Embryonic facial prominence (tissue), 1 donor: ENCODE data around the gene STRN4.
"Not testable (repeated sequence)": the region's sequence is repeated elsewhere in the genome, so short reads cannot be mapped to it uniquely, and the experiment has no call there.

ENCODE experiments used
- DNase-seq: peaks from one replicate; pipeline ENCODE4 v3.0.0-alpha.2; 2016; ENCODE audit errors: extremely low spot score

The STRN4 gene

GRCh38 chr19:46746281-46747057, at the start of gene STRN4:
TSS of gene STRN4 (minus strand) at chr19:46746450. CDS start at chr19:46746430, 20 bp downstream.
- DNase-seq, result no peak

GRCh38 chr19:46791944-46792343, 45.7 kb upstream of the STRN4 start:
- DNase-seq, result no peak

- no peak for DNase-seq
Observed at GRCh38 chr19:46789371-46789770, 43.1 kb upstream of the STRN4 start.

GRCh38 chr19:46788968-46789338, 42.7 kb upstream of the STRN4 start:
- no peak for DNase-seq

- DNase-seq, result peak; percentile 83
Observed at GRCh38 chr19:46788262-46788967, 42.2 kb upstream of the STRN4 start, which contains the start of gene SLC1A5. TSS of gene SLC1A5 (minus strand) at chr19:46788594. CDS start at chr19:46787965, 629 bp downstream.

GRCh38 chr19:46787331-46788261, 41.3 kb upstream of the STRN4 start:
- no peak for DNase-seq

GRCh38 chr19:46787040-46787330, 40.7 kb upstream of the STRN4 start:
- DNase-seq, result no peak

GRCh38 chr19:46786236-46787039, 40.2 kb upstream of the STRN4 start:
- DNase-seq, result no peak

- no peak for DNase-seq
Observed at GRCh38 chr19:46785980-46786235, 39.7 kb upstream of the STRN4 start.

- DNase-seq, result no peak
Observed at GRCh38 chr19:46785054-46785979, 39.1 kb upstream of the STRN4 start.

GRCh38 chr19:46784262-46785053, 38.2 kb upstream of the STRN4 start:
- no peak for DNase-seq

- DNase-seq, result no peak
Observed at GRCh38 chr19:46783670-46784069, 37.4 kb upstream of the STRN4 start.

- DNase-seq, result no peak
Observed at GRCh38 chr19:46782355-46783019, 36.2 kb upstream of the STRN4 start.

GRCh38 chr19:46777956-46778645, 31.9 kb upstream of the STRN4 start:
- DNase-seq, result not testable (repeated sequence)

GRCh38 chr19:46776927-46777911, 31.0 kb upstream of the STRN4 start:
- no peak for DNase-seq

GRCh38 chr19:46775642-46776258, 29.5 kb upstream of the STRN4 start:
- DNase-seq, result no peak

- DNase-seq, result no peak
Observed at GRCh38 chr19:46773018-46773399, 26.8 kb upstream of the STRN4 start.
